ENCODE data around the gene XXYLT1.
"Not testable (repeated sequence)": the region's sequence is repeated elsewhere in the genome, so short reads cannot be mapped to it uniquely, and the experiment has no call there.

XXYLT1 gene

GRCh38 chr3:195249858-195250464 lies 21.0 kb downstream of the XXYLT1 start:
- no peak for DNase-seq

- DNase-seq, result no peak
Measured at GRCh38 chr3:195249057-195249770, 21.7 kb downstream of the XXYLT1 start.

- no peak for DNase-seq
Measured at GRCh38 chr3:195248281-195248680, 22.7 kb downstream of the XXYLT1 start.

- no peak for DNase-seq
Measured at GRCh38 chr3:195247863-195248189, 23.1 kb downstream of the XXYLT1 start.

GRCh38 chr3:195247086-195247862 lies 23.7 kb downstream of the XXYLT1 start:
- DNase-seq, result no peak

- DNase-seq, result no peak
Measured at GRCh38 chr3:195246581-195246995, 24.4 kb downstream of the XXYLT1 start.

GRCh38 chr3:195245531-195245951 lies 25.4 kb downstream of the XXYLT1 start:
- no peak for DNase-seq

- no peak for DNase-seq
Measured at GRCh38 chr3:195241592-195242355, 29.2 kb downstream of the XXYLT1 start.

- no peak for DNase-seq
Measured at GRCh38 chr3:195240939-195241338, 30.0 kb downstream of the XXYLT1 start.

- DNase-seq, result no peak
Measured at GRCh38 chr3:195240171-195240701, 30.7 kb downstream of the XXYLT1 start.

GRCh38 chr3:195239121-195239520 lies 31.8 kb downstream of the XXYLT1 start:
- no peak for DNase-seq

GRCh38 chr3:195238586-195239118 lies 32.3 kb downstream of the XXYLT1 start:
- no peak for DNase-seq

GRCh38 chr3:195238081-195238571 lies 32.8 kb downstream of the XXYLT1 start:
- no peak for DNase-seq

GRCh38 chr3:195236801-195237570 lies 34.0 kb downstream of the XXYLT1 start:
- DNase-seq, result no peak

- DNase-seq, result no peak
Measured at GRCh38 chr3:195236076-195236798, 34.7 kb downstream of the XXYLT1 start.

- DNase-seq, result no peak
Measured at GRCh38 chr3:195230244-195230643, 40.7 kb downstream of the XXYLT1 start.

- not testable (repeated sequence) for DNase-seq
Measured at GRCh38 chr3:195228886-195229285, 42.1 kb downstream of the XXYLT1 start.

GRCh38 chr3:195227871-195228270 lies 43.1 kb downstream of the XXYLT1 start:
- no peak for DNase-seq

- DNase-seq, result no peak
Measured at GRCh38 chr3:195226900-195227447, 44.0 kb downstream of the XXYLT1 start.

GRCh38 chr3:195226445-195226844 lies 44.5 kb downstream of the XXYLT1 start:
- DNase-seq, result no peak
